Lung (tissue), 12 donors: ENCODE data around the gene DCUN1D4. TPM values are rescaled to one million over a fixed set of nuclear protein-coding genes. Genes with fewer than 3 reads are reported as not detected.

Experiments used
- ATAC-seq: fragments of 200-7000 bp; cut with Tn5 transposase; one replicate; pipeline ENCODE4 v1.9.1; 2020; ENCODE audit warnings: moderate number of reproducible peaks; ENCODE audit not compliant: insufficient read depth, low FRiP score
- DNase-seq, 3 donors: peaks; one replicate each; pipeline ENCODE4 v3.0.0-alpha.2; 2013 to 2017
- H3K27ac ChIP-seq, 2 donors: one replicate each; pipeline ENCODE4 v1.5.1; 2013; ENCODE audit warnings: mild to moderate bottlenecking in 2 of 2, moderate library complexity in 2 of 2, control low read depth in 1 of 2, inconsistent platforms in 1 of 2, low read depth in 1 of 2, low read length in 1 of 2
- H3K27me3 ChIP-seq, 3 donors: one replicate each; pipeline ENCODE4 v1.5.1; 2013; ENCODE audit warnings: low read length in 2 of 3; ENCODE audit not compliant: control insufficient read depth in 3 of 3, insufficient read depth in 3 of 3
- H3K36me3 ChIP-seq, 4 donors: one replicate each; pipeline ENCODE4 v1.5.1; 2013; ENCODE audit warnings: low read length in 4 of 4, mild to moderate bottlenecking in 1 of 4, moderate library complexity in 1 of 4; ENCODE audit not compliant: control insufficient read depth in 4 of 4, insufficient read depth in 4 of 4
- H3K4me1 ChIP-seq, 5 donors: one replicate each; pipeline ENCODE4 v1.5.1; 2013; ENCODE audit warnings: low read length in 5 of 5, mild to moderate bottlenecking in 2 of 5, moderate library complexity in 1 of 5; ENCODE audit not compliant: control insufficient read depth in 5 of 5, insufficient read depth in 5 of 5
- H3K4me3 ChIP-seq: one replicate; pipeline ENCODE4 v1.5.1; 2013; ENCODE audit warnings: mild to moderate bottlenecking, control low read depth, moderate library complexity
- H3K9ac ChIP-seq, 2 donors: one replicate each; pipeline ENCODE4 v1.5.1; 2013; ENCODE audit warnings: low read length in 2 of 2, control low read depth in 1 of 2; ENCODE audit not compliant: insufficient read depth in 1 of 2
- H3K9me3 ChIP-seq, 4 donors: one replicate each; pipeline ENCODE4 v1.5.1; 2013; ENCODE audit warnings: low read length in 3 of 4, mild to moderate bottlenecking in 1 of 4, moderate library complexity in 1 of 4; ENCODE audit not compliant: control insufficient read depth in 4 of 4, insufficient read depth in 3 of 4
- WGBS, 2 donors: extraction: QIAGEN DNeasy Blood & Tissue Kit; methylation state at CpG; one replicate each; pipeline ENCODE4 v1.1.7; 2013; 5-methylcytosine and 5-hydroxymethylcytosine counted together
- polyA plus RNA-seq, 2 donors: library from polyadenylated mRNA; stranded (reverse); fragments of 200-250 nt; gene quantifications; one replicate each; pipeline ENCODE4 v1.2.1, GENCODE V29; 2013
- total RNA-seq, 2 donors: library from RNA; depleted of rRNA in 1 of 2; stranded (reverse); fragments of >200 nt in 1 of 2; gene quantifications; one replicate each; pipeline ENCODE4 v1.2.1, GENCODE V29; 2014 to 2021
- TF ChIP-seq, protein P1 (sequence below): IDR thresholded peaks from 2 replicates; pipeline ENCODE4 v1.5.1; 2012; ENCODE audit warnings: mild to moderate bottlenecking; ENCODE audit errors: control extremely low read depth, extremely low read depth
- donor health status: control.
- donor health status: control.
- donor health status: Bipolar disorder and iron deficiency.
- donor health status: healthy.
- donor health status: DM: yes; HTN: yes; CAD: no.

The DCUN1D4 gene
- total and polyA plus RNA-seq, 4 donors, result 8.8 to 43.9 (median 18.3) TPM

DNA sequence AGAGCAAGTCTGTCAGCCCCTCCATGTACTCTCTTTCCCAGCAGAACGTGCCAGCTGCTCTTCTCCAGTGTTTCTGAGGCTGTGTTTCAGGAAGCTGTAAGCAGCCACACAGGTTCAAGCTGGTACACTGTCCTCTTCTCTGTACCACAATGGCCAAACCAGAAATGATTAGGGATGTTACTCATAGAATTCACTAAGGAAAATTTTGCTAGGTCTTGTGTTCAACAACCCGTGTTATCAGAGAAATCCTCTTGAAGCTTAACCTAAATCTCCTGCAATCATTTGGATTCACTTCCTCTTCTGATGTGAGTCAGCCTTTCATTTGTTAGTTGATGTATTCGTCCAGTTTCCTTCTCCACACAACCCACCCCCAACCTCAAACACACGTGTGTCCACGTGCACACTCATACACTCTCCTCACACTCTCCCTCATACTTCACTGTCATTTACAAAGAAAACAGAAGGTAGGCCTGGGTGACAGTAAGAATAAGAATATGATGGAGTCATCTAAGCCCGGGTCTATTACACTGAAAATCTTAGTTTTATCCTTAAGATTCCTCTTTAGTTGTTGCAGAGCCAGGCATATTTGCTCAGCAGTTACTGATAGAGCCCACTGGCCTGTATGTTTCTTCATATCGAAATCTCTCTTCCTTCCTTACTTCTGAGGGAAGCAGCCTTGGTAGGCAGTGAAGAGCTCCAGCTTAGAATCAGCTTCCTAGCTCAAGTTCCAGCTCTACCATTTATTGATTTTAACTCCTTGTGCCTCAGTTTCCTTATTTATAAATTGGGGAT is 63.4 kb downstream of the DCUN1D4 start:
- Histone ChIP-seq H3K4me1 (peaks cover 0 to 6% (median 2%) of the 10 kb centered on the region in 5 donors), H3K9me3 (no peaks in the 10 kb centered on the region), H3K27me3 (no peaks in the 10 kb centered on the region), H3K4me3 (no peak overlapping the region), H3K36me3 (peaks cover 6 to 31% (median 11%) of the 10 kb centered on the region in 4 donors), H3K9ac (no peak overlapping the region), H3K27ac (no peak overlapping the region)
- TF ChIP-seq, protein P1, sequence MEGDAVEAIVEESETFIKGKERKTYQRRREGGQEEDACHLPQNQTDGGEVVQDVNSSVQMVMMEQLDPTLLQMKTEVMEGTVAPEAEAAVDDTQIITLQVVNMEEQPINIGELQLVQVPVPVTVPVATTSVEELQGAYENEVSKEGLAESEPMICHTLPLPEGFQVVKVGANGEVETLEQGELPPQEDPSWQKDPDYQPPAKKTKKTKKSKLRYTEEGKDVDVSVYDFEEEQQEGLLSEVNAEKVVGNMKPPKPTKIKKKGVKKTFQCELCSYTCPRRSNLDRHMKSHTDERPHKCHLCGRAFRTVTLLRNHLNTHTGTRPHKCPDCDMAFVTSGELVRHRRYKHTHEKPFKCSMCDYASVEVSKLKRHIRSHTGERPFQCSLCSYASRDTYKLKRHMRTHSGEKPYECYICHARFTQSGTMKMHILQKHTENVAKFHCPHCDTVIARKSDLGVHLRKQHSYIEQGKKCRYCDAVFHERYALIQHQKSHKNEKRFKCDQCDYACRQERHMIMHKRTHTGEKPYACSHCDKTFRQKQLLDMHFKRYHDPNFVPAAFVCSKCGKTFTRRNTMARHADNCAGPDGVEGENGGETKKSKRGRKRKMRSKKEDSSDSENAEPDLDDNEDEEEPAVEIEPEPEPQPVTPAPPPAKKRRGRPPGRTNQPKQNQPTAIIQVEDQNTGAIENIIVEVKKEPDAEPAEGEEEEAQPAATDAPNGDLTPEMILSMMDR, result no peak
- WGBS, 2 donors, result 28 to 46% methylated on average over 7 of the region's 7 CpGs
- ATAC-seq (no peak), DNase-seq (peak in 1 of 3 donors; percentile 12)

GRCh38 chr4:51907006-51907669 is 64.2 kb downstream of the DCUN1D4 start:
- peak in 1 of 3 donors; percentile 19 for DNase-seq
- Histone ChIP-seq H3K4me3 (no peak overlapping the region), H3K36me3 (peaks cover 6 to 31% (median 11%) of the 10 kb centered on the region in 4 donors), H3K9me3 (no peaks in the 10 kb centered on the region), H3K27me3 (no peaks in the 10 kb centered on the region), H3K4me1 (peaks cover 0 to 6% (median 2%) of the 10 kb centered on the region in 5 donors), H3K9ac (no peak overlapping the region), H3K27ac (no peak overlapping the region)
- TF ChIP-seq, protein P1, result no peak
- ATAC-seq, result no peak
- WGBS, 2 donors, result 46 to 54% methylated on average over 3 of the region's 3 CpGs

DNA sequence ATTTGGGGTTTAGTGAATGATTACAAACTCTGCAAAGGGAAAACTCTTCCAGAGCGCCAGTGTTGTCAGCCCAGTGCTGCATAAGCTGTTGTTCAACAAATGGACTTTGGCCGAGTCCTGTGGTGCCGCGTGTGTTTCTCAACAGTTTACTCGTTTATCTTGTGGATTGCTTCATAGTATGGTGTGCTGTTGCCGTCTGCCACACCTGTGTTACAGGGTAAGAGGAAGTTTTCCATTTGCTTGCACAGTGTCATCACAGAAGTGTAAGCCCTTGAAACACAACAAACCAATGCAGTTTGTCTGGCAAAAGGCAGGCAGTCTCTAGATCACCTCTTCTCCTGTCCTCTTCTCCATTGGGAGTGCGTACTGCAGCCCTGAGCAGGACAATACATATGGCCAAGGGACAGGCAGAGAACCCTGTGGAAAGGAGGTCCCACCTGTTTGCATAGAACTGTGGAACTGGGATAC is 66.3 kb downstream of the DCUN1D4 start:
- H3K9me3 ChIP-seq, result peaks cover 0 to 2% (median 0%) of the 10 kb centered on the region in 4 donors
- no peaks in the 10 kb centered on the region for H3K27me3 ChIP-seq
- H3K27ac ChIP-seq, result no peak overlapping the region
- TF ChIP-seq, protein P1, result no peak
- H3K36me3 ChIP-seq, result peaks cover 7 to 39% (median 15%) of the 10 kb centered on the region in 4 donors
- no peak overlapping the region for H3K4me3 ChIP-seq
- no peak for ATAC-seq
- DNase-seq, result no peak
- 64 to 87% methylated on average over 7 of the region's 7 CpGs for WGBS, 2 donors
- no peak overlapping the region for H3K9ac ChIP-seq
- peaks cover 0 to 6% (median 2%) of the 10 kb centered on the region in 5 donors for H3K4me1 ChIP-seq
